ELR (cell line): ENCODE results near the gene DNAJA1.

ENCODE experiments used
- DNase-seq: peaks from one replicate; pipeline ENCODE4 v3.0.0-alpha.2; 2015; ENCODE audit warnings: low read depth

Gene DNAJA1

DNA sequence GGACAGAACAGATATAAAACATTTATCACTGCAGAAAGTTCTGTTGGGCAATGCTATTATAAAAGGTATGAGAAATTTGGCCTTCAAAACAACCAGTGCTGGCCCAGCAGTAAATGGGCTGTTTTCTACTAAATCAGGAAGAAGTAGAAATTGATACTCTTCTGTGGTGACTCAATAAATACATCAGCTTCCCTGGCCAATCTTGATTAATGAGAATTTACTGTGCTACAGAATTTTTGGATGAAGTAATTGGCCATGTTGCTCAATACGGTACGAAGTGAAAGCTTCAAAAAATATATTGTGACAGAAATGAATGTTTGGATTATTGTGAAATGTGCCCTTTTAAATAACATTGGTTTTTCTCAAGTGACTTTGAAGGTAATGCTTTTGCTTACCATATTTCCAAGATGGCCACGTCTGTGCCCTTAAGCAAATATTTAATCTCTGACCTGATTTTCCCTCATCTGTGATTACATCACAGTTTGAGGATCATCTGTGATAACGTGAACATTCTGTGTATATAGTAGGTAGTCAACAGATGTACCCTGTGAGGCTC is 4.2 kb downstream of the DNAJA1 start:
- DNase-seq = peak; percentile 19

DNA sequence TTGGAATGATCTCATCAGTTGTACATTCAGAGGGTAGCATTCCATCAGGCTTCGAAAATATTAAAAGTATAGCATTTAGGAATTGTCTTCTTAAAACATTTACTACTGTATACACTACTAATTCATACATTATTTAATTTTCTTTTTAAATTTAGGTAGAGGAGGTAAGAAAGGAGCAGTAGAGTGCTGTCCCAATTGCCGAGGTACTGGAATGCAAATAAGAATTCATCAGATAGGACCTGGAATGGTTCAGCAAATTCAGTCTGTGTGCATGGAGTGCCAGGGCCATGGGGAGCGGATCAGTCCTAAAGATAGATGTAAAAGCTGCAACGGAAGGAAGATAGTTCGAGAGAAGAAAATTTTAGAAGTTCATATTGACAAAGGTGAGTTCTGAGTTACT is 5.2 kb downstream of the DNAJA1 start:
- DNase-seq = no peak

DNA sequence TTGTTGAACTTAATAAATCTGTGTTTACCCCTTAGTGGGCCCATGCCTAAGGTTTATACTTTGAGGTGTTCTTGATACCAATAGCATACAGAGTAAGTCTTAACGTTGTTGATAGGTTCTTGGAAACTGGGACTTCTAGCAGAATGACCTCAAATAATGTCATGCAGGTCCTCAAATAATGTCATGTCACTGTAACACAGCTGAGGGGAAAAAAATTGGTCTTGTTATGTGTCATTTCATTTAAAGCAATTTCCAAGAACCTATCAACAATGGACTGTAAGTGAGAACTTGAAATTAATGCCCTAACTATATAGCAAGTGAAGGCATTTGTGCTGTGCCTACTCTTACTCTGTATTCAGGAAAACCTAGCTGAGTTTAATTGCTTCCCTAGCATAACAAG is 7.2 kb downstream of the DNAJA1 start:
- DNase-seq = no peak

DNA sequence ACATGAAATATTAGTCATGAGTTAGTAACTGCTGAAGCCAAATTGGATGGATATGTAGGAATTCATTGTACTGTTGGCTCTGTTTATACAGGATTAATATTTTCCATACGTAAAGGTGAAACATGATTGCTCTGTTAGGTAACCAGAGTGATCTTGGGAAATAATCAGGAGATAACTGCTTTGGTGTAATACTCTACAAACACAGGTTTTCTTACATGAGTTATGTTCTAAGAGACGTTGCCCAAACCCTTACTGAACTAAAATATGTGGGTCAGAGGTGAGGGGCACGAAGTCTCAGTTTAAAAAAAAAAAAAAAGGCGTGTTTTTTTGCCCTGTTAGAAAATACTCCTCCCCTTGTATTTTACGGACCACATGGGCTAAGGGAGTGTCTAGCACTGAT is 7.8 kb downstream of the DNAJA1 start:
- no peak for DNase-seq

DNA sequence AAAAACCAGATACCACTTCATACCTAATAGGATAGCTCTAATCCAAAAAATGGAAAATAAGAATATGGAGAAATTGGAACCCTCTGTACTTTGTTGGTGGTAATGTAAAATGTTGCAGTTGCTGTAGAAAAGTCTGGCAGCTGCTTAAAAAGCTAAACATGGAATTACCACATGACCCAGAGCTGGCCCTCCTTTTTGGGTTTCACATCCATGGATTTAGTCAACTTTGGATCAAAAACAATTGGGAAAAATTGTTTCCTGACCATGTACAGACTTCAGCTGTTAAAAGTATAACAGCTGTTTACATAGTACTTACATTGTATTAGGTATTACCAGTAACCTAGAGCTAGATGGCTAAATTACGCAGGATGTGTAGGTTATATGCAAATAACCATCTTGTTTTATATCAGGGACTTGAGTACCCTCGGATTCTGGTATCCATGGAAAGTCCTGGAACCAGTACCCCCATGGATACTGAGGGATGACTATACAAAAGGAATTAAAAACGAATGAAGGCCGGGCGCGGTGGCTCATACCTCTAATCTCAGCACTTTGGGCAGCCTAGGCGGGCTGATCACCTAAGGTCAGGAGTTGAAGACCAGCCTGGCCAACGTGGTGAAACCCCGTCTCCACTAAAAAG is 15.8 kb downstream of the DNAJA1 start:
- DNase-seq = no peak

DNA sequence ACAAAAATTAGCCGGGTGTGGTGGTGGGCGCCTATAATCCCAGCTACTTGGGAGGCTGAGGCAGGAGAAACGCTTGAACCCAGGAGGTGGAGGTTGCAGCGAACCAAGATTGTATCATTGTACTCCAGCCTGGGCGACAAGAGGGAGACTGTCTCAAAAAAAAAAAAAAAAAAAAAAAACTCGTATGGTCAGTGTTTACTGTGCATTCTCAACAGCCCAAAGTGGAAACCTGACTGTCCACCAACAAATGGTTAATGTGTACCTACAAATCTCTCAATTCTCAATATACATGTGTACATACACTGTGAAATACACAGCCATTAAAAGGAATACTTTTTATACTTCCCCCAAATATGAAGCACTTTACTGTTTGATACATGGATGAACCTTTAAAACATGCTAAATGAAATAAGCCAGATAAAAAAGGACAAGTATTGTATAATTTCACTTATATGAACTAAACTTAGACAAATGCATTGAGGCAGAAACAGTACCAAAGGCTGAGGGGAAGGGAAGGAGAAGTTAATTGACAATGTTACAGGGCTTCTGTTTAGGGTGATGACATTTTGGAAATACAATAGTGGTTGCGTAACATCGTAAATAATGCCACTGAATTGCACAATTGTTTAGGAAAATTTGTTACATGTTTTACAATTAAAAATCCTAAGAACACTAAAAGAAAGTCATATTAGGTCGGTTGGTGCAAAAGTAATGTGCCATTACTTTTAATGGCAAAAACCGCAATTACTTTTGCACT is 16.5 kb downstream of the DNAJA1 start:
- no peak for DNase-seq

DNA sequence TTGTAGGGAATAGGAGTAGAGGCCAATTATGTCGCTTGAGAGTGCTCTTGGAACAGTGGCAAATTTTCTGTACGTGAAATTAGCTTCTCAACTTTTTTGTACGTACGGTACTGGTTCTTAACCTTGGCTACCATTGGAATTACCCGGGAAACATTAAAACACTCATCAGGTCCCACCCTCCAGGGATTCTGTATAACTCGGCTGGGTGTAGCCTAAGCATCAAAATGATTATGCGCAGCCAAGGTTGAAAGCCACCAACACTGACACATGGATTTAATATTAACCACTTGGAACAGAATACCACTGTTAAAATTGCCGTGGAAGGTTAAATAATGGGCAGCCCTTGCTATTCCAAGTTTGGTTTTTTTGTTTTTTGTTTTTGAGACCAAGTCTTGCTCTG is 17.4 kb downstream of the DNAJA1 start:
- no peak for DNase-seq

DNA sequence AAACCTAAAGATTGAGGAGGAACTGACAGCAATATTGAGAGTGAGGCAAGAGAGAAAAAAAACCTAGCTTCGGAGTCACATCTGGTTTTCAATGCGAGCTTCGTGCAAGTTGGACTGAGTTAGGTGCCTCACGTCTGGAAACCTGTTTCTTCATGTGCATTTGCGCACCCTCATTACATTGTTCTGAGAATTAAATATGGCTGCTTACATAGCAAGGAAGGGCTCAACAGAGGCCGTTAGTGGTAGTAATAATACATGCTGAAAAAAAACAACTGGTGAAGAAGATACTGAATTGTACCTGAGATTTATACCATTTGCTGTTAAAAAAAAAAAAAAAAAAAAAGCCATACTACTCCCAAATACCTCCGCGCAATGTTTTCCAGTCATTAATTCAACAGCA is 18.6 kb downstream of the DNAJA1 start:
- no peak for DNase-seq

DNA sequence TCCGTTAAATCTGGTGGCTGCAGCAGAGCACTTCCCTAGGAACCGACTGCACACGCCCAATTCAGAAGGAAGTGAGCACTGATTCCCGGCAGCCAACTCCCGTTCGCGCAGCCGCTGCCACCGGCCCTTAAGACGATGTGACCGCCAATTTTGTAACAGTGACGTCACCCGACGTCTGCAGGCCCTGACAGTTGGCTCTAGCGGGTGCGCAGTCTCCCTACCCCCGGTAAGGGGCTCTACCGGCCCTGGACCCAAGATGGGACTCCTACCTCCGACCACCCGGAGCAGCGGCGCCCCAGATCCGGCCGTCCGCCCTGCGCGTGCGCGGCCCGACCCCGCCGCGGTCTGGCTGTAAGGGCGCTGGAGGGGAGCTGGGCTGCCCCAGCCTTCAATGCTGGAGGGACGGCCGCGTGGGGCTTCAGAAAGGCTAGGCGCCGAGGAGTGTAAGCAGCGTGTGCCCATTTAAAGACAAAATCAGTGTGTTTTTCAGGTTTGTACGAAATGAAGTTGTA is 19.1 kb downstream of the DNAJA1 start:
- DNase-seq = peak; percentile 93

DNA sequence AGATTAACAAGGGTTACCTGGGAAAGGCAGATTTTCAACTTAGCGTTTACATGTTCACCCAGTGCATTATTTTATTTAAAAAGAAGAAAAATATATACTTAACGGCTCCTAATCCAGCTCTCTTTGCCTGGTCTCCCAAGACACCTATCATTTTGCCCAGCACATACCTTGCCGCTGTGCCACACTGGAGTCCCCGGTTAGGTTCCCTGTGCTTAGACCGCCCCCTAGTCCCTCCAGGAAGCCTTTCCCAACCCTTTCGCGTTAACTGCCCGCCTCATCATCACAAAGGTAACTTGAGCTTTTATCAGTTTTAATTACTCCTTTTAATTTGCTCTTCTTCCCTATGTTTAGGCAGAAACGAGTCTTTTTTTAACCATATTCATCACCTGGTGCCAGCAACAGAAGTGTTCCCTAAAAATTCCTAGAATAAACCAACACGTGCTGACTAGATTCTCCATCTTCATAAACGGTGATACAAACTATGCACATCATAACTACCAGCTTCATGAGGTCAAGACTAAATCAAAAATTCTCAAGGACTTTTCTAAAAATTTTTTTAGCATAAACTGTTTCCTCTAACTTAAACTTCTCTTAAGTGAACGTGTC is 19.7 kb downstream of the DNAJA1 start:
- peak; percentile 45 for DNase-seq

DNA sequence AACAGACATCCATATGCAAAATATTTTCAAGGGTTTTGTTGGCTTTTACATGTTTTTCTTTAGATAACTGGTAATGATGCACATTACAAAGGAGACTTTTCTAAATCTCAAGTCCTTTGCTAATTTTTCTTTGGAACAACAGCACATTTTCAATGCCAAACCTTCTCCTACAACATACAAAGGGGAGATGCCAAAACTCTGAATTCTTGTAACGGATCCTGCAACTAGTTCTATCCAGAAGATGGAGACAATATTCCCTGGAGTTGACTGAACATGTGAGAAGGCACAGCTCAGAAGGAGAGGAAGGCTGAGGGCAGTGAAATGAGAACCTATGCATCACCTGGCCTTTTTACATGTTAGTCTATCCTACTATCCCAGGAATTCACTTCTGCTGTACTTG is 21.0 kb downstream of the DNAJA1 start:
- no peak for DNase-seq

DNA sequence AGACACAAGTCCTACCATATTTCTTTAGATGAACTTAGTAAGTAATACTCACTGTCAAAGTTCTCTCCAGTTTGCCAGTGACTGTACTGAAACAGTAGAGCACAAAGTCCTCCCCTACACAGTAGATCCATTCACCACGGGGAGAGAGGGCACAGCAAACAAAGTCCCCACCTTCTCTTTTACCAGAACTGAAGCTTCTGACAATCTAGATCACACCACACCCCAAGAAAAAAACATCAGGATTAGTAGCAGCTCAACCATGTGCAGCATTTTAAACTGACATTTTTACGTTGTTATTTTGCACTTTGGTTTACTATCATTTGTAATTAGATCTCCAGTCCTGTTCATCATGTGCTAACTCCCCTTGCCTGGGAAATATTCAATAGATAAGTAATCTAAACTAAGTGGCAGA is 23.0 kb downstream of the DNAJA1 start:
- DNase-seq = no peak

DNA sequence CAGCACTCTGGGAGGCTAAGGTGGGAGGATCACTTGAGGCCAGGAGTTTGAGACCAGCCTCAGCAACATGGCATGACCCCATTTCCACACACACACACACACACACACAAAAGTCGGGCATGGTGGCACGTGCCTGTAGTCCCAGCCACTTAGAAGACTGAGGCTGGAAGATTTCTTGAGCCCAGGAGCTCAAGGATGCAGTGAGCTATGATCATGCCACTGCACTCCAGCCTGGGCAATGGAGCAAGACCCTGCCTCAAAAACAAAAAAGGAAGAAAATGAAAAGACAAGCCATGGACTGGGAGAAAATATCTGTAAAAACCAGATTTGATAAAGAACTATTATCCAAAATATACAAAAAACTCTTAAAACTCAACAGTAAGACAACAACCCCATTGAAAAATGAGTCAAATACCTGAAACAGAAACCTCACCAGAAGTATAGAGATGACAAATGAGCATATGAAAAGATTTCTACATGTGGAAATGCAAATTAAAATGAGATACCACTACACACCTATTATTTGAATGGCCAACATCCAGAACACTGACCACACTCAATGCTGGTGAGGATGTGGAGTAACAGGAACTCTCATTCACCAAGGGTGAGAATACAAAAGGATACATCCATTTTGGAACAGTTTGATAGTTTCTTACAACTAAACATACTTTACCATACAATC is 24.7 kb downstream of the DNAJA1 start:
- DNase-seq = no peak

DNA sequence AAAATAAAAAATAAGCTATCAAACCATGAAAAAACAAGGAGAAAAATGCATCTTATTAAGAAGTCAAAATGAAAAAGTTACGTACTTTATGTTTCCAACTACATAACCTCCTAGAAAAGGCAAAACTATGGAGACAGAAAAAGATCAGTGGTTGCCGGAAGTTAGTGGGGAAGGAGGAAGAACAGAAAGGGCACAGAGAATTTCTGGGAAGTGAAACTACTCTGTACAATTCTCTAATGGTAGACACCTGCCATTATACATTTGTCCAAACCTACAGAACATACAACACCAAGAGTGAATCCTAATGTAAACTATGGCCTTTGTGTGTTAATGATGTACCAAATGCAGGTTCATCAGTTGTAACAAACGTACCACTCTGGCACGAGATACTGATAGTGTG is 26.1 kb downstream of the DNAJA1 start:
- no peak for DNase-seq

DNA sequence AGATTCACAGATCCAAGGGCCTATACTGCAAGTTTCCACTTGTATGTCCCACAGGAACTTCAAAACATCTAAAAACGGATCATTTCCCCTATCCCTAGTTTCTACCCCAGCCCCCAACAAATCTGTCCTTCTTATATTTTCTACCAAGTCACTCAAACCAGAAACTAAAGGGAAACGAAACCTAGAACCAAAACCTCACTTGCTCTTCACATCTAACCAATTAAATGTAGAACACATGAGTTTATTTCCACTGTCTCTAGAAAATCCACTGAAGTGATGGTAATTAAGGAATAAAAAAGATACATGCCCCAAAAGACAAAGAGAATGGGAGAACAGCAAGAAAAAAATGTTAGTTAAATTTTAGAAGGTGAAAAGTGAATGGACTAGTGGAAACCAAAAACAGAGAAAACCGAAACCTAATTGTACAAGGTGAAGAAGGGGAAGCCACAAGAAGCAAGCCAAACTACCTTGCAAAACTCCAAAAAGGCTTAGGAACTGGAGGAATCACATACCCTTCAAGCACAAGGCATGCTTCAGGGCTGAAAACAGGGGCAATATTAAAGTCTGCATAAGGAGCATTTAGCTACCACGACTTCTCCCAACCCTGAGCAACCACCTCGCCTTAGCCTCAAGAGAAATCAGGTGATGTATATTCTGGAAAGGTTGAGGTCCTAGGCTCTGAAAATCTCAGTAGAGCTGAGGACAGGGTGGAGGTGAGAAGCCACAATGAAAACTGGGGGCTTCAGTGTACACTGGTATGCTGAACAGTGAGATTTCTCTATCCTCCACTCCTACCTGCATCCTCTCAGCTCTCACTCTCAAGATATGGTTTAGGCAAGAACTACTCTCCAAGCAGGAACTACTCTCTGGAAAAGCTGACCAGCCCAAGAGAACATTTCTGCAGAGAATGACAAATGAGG is 40.3 kb downstream of the DNAJA1 start:
- no peak for DNase-seq

DNA sequence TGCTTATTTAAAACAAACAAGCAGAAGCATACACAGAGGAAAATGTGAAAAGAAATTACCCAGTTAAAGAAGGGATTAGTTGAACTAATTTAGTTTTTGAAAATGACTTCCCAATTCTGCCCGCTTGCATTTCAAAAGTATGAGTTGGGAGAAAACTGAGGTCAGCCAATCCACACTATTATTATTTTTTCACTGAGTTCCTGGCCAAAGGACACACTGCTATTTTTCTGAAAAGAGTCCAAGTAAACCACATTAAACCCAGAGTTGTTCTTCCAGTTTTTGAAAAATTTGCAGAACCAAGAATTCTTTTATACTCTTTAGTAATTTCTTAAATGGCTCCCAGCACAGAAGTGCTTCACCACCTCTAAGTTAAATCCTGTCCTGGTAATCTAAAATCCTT is 43.9 kb downstream of the DNAJA1 start:
- no peak for DNase-seq

DNA sequence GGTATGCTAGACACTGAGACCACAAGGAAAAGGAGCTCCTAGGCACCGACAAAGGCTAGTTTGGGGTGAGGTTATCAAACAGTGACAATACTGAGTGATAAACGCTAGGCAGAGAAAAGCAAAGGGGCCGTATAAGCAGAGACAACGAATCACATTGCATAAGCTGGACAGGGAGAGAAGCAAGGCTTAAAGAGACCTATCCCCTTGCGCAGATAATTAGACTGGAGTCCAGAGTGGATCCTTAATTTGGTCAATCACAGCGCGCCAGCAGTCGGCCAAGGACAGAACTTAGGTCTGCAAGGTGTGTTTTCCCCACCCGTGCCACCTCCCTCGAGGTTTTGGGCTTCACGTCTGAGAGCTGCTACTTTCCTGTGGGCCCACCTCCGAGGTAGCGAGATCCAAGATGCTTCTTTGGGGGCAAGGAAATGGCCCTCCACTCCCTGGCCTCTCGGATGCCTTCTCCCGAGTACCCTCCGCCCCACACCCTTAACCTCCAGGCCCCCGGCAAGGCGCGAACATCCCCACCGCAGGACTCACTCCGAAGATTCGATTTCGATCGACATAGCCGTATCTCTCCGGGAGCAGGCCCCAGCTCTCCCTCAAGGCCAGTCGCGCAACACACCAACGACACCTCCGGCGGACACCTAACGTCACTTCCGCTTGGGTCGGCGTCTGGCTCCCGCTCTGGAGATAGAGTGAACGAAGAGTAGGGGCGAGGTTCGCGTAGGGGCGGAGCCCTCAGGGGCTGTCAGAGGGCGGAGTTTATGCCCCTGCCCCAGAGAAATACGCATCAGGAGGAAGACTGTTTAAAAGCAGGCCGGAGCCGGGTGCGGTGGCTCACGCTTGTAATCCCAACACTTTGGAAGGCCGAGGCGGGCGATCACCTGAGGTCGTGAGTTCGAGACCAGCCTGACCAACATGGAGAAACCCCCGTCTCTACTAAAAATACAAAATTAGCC is 51.3 kb downstream of the DNAJA1 start, which contains the start of gene SMU1:
SMU1 (minus strand) TSS at position 629 of the 959 bp plus-strand sequence; CDS start at position 563, 66 bp downstream.
- peak; percentile 98 for DNase-seq

DNA sequence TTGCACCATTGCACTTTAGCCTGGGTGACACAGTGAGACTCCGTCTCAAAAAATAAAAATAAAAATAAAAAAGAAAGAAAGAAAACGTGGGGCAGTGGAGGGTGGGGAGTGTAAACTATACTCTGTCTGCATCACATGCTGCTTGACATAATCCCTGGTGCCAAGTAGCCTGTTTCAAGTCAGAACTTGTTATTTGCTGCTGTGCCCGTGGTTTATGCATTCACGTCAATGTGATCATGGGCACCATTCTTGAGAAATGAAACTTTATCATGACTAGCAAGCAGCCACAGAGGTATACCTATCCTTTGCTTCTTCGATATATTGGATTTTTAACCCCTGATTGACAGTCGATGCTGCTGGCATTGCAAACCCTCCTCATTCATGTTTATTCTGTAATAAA is 55.5 kb downstream of the DNAJA1 start:
- no peak for DNase-seq

DNA sequence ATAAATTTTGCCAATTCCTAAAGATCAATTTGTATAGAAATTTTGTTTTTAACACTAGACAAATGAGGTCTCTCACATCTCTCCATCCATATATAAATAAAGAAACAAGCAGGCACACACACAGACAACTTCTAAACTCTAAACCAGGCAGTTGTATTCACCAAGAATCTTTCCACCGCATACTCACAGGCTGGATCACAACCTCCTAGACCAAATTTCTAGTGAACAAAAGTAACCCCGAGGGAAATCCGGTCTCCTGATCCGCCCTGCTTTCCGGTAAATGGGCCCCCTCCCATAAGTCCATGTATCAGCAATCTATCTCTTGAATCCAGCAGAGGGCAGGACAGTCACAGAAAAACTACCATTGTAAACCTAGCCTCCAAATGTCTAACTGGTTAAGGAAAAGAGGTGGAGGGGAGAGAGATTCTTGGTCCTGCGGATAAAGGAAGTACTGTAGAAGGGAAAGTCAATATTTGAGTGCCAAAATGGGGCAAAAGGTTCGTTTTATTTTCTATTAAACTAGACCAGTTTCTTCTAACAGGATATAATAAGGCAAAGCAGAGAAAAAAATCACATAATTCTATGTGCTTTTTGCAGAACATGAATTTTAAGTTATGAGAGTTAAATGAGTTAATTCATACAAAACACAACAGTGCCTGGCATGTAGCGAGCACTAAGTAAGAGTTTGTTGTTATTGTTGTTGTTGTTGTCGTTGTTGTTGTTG is 56.2 kb downstream of the DNAJA1 start:
- DNase-seq = peak; percentile 88
